ENCODE data around the gene GDF2.

GDF2 gene

DNA sequence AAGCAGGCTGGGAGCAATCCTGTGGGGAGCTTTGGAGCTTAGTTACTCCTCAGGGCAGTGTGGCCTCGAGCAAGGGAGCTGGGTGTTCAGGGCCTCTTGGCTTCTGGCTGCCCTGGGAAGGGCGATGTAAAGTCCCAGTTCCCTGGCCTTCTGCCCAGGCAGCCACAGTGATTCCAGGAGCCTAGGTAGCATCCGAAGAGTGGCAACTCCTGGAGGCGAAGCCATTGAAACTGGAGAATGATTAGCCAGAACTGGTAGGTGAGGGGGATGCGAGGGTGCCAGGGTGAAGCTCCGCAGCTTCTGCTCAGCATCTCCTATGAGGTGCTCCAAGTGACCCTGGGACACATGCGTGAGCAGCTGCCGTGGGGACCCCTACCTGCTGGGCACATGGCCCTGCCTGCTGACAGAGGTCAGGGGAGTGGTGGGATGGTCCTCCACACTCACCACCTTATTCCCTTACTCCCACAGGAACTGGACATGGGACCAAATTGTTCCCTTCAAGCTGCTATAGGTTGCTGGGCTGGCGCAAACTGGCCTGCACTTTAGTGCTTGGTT, 7.8 kb upstream of the GDF2 start:
- no peak for DNase-seq

DNA sequence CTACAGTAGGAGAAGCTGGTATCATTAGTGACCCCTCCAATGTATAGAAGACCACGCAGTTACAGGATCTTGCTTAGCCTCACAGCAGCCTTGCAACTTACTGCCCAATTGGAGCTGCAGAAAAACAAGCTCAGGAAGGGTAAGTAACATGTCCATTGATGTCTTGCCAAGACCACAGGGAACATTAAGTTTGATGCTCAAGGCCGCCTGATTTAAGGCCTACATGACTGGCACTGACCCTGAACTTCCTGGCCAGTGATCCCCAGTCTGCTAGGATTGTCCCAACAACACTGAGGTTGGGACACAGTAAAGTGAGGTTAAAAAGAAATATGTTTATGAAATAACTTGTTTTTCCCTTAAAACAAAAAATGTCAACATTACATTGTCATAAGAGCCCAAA, 6.8 kb upstream of the GDF2 start:
- no peak for DNase-seq

DNA sequence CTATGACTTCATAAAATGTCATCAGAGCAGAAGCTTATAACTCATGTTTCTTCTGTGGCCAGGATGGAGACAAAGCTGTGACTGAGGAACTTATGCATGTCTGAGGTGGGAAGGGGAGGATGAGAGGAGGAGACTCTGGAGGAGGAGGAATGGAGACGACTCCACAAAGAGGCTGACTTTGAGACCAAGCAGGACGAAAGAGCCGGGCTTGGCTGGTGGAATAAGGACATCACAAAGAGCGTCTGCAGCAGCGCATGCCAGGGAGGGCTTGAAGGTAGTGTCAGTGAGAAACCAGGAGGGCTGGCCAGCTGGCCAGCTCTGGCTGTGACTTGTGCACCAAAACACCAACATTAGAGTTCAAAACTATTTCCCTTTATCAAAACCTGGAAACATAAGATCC, 6.1 kb upstream of the GDF2 start:
- no peak for DNase-seq

DNA sequence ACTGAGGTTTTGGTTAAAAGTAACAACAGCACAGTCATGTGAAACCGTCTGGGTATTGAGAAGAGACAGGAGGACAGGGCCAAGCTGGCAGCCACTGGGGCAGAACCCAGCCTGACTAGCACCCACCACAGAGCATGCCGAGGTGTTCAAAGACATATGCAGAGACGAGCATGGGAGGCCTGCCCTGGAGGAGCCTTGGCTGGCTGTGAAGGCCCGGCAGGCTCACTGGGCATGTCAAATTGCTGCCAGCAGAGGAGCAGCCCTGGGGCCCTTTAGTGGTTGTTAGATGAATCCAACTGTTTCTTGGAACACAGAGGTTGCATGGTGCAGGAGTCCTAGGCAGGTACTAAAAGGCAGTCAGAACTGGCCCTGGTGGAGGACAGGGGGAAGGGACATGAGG, 5.0 kb upstream of the GDF2 start:
- DNase-seq, result no peak

DNA sequence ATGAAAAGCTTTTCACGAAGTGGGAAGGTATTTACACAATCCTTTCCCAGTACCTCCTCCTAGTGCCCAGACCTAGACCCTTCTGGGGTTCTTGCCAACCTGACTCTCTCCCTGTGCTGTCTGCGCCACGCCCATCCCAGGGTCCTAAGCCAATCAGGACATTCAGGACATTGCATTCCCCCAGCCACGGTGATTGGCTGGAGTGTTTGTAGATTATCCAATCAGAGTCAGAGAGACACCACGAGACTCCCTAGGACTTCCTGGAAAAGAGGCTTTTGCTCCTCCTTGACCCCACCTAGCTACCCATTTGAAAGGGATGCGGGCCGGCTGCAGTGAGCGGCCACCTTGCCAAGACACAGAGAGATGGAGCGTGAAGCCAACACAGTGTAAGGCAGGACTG, 3.5 kb upstream of the GDF2 start:
- no peak for DNase-seq

DNA sequence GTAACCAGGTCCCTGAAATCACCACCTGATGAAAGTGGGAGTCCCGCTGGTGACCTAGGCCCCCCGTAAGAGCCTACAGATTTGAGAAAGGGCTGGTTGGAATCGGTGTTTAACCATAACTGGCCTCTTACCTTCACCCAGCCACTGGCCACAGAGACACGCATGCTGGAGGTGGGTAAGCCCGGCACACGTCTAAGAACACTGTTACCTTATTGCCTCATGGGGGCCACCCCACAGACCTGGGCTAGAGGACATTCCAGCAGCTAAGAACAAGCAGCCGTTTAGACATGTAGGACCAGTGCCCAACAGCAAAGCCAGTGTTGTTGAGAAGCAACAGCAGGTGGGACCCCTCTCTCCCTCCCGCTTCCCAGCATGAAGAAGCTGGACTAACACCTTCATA, 2.5 kb upstream of the GDF2 start:
- no peak for DNase-seq

DNA sequence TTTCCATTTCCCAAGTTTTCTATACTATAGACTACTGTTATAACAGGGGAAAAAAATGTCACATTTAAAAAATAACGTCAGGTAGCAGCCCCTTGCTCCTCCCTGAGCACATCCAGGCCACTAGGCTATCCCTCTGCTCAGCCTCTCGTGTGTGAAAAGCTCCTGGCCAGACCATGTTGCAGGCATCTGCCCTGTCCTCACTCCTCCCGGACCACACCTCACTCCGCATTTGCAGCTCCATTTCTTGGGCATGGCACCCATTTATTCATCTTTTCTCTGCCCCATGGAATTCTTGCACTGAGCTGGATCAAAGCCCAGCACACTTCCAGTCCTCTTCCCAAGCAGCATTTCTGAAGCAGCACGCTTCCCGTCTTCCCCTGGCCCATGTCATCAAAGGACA, 1.4 kb upstream of the GDF2 start:
- no peak for DNase-seq

DNA sequence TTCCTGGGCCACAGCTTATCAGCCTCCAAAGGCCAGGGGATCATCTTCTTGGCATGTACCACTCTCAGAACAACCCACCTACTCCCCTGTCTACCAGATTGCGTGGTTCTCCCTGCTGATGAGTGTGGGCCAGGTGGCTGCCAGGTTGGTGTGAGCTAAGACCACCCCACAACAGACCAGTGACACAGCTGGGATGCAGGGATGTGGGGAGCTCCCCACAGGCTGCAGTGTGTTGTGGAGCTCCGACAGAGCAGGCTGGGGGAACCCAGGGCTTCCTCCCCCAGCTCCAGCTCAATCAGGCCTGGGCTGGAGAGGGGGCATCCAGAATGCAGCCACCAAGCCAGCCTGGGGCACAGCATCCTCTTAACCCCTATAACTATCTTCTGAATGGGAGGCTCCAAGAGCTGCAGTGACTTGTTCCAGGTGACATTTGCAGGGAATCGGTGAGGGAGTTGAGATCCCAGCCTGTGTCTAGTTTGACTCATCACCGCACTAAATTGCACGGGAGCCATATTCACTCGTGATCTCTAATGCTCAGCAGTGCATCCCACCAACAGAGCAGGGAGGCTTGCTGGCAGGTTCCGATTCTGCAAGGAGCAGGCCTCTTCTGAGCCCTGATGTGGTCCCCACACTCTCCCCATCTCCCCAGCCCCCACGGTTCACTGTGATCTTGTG, 596 bp upstream of the GDF2 start:
- no peak for DNase-seq

DNA sequence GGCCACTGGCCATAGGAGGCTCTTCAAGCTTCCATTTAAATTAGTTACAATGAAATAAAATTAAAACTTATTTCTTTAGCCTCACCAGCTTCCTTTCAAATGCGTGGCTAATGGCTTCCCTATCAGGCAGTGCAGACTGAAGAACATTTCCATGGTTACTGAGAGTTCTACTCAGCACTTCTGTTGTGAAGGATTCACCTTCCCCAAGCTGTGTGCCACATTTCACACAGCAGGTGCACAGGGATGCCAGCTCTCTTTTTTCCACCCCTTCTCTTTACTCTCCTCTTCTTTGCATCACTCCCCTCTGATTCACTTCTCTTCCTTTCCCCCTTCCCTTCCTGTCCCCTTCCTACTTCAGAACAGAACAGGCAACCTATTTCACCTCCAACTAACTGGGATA, 833 bp downstream of the GDF2 start:
- no peak for DNase-seq

DNA sequence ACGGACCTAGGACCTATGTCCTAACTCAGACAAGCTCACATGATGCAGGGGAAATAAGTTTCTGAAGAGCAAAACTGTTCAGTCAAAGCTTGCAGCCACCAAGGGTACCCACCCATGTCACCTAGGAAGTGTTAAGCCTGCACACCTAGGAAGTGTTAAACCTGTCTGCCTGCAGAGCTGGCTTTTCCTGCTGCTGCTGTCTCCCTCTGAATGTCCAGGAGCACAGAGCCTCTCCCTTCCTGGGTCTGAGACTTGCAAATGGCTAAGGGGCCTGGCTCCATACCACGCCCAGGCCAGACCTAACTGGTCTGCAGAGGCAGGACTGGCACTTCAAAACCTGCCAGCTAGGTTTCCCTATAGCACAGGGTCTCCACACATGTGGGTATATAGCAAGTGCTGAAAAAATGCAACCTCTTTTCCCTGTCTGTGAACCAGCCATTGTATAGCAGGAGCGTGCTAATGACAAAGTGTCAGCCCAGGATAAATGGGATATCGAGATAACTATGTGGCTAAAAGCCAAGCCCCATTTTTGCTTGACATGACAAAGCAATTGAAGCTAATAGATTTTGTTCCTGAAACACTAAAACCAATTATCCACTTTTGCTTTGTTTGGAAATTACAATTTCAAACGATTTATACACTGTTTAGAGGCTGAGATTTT, 1.5 kb downstream of the GDF2 start:
- DNase-seq, result no peak

DNA sequence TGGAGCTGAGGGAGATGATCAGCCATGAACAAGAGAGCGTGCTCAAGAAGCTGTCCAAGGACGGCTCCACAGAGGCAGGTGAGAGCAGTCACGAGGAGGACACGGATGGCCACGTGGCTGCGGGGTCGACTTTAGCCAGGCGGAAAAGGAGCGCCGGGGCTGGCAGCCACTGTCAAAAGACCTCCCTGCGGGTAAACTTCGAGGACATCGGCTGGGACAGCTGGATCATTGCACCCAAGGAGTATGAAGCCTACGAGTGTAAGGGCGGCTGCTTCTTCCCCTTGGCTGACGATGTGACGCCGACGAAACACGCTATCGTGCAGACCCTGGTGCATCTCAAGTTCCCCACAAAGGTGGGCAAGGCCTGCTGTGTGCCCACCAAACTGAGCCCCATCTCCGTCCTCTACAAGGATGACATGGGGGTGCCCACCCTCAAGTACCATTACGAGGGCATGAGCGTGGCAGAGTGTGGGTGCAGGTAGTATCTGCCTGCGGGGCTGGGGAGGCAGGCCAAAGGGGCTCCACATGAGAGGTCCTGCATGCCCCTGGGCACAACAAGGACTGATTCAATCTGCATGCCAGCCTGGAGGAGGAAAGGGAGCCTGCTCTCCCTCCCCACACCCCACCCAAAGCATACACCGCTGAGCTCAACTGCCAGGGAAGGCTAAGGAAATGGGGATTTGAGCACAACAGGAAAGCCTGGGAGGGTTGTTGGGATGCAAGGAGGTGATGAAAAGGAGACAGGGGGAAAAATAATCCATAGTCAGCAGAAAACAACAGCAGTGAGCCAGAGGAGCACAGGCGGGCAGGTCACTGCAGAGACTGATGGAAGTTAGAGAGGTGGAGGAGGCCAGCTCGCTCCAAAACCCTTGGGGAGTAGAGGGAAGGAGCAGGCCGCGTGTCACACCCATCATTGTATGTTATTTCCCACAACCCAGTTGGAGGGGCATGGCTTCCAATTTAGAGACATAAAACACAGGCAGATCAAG, 3.3 kb downstream of the GDF2 start:
- DNase-seq, result no peak

DNA sequence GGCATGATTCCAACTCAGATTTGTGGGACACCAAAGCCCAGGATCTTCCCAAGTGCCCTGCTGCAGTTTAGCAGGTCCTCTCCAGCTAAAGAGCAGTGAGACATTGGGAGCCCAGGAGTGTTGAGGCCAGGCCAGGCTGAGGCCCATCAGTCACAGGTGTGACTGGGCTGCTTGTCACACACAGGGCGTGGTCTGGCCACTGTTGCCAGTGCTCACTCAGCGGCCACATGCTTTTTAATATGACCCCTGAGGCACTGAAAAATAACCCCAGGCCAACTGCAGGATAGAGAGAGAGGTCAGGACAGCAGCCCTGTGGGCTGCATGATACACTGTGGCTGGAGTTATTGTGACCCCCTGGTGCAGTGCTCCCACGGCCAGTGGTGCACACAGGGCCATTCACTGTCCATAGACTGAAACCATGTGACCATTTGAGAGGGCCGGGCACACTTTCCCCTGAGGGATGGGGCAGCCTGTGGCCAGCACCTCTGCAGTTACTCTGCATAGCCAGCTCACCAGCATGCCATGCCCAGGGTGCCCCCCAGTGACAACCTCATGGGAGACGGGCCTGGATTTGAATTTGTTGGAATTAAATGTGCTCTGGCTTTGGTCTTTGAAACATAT, 4.2 kb downstream of the GDF2 start:
- DNase-seq, result no peak

DNA sequence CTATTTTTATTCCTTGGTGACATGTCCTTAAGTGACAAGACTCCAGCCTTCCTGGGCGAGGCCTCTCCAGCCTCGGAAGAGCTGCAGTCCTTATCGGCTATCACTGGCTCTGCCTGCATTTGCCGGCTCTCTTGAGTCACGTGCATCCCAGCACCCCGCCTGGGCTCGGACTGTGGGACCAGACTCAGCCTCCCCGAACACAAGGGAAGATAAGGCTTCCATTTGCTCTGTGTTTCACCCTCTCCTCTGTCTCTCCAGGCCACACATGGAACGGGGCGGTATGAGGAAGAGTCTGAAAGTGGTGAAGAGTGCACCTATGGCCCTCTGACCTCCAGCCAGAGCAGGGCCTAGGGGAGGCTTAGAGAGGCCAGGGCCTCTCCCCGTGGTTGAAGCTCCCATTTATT, 4.7 kb downstream of the GDF2 start:
- no peak for DNase-seq

DNA sequence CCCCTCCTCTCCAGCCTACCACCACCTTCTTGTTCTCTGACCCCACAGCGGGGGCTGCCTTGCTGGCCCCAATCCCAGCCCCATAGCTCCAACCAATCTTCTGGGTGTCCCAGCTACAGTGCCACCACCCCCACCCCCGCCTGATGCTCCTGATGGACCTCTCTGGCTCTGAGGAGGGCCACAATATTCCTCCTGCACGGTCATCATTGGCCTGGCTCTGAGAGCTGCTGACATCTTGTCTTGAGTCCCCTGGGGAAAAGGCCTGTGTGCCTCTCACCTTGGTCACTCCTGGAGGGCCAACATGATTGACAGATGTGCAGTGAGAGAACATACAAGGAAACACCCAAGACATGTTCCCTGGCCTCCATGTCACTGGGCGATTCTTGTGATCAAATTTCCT, 7.6 kb downstream of the GDF2 start:
- DNase-seq, result no peak

DNA sequence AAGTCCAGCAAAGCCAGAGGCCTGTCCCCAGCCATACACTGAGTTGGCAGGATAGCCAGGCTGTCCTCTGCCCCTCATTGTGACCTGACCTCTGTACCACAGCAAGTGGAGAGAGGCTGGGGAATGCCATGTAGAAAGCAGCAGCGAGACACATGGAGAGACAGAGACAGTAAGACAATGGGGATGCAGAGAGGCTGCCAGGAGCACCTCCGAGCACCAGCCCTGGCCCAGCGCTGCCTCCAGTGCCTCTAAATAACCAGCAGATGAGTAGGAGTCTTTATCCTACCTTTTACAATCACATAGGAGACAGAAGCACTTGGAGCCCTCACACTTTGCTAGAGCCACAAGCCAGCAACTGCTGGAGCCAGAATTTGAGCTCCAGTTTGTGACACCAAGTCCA, 8.1 kb downstream of the GDF2 start:
- DNase-seq, result no peak

DNA sequence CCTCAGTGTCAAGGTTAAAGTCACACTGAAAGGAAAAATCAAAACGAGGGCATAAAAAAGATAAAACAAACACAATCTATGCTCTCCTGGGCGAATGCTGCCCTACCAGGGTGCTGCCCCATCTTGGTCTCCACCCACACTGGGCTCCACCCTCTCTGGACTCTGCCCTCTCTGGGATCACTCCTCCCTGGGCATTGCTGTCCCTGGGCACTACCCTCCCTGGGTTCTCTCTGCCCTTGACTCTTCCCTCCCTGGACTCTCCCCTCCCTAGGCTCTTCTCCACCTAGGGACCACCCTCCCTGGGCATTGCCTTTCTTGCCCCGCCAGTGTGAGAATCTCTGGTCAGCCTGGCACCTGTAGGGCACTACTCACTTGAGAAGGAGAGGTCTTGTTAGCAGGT, 8.6 kb downstream of the GDF2 start:
- no peak for DNase-seq

DNA sequence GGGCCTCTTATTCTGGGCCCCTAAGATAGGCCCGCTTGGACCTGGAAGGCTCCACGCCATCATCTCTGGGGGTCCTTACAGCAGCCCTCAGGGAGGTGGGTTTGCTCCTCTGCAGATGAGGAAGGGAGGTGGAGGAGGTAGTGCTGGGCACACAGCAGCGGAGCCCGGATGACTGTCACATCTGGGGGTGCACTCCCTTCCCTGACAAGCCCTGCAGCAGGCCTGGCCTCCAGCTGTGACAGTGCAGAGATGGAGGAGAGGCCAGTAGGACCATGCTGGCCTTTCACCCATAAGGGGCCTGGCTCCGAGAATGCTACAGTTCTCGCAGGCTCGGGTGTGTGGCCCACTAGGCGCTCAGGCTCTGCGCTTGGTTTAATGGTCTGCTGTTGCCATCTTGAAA, 9.2 kb downstream of the GDF2 start:
- no peak for DNase-seq

DNA sequence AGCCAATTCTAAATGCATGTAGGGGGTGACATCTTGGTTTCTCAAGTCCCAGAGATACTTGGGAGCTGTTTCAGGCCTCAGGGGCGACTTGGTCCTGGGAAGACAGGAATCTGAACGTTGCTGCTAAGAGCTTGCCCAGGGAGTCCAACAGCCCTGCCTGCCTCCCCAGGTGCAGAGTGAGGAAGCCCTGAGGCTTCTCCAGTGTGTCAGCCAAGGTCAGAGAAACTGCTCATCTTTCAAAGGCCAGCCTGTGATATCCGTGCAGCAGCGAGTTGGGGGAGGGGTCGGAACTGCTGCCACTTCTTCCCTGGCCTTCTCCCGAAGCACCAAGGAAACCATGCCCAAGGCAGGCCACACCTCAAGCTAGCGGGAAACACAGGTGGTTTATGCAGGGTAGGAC, 9.7 kb downstream of the GDF2 start:
- DNase-seq, result no peak

DNA sequence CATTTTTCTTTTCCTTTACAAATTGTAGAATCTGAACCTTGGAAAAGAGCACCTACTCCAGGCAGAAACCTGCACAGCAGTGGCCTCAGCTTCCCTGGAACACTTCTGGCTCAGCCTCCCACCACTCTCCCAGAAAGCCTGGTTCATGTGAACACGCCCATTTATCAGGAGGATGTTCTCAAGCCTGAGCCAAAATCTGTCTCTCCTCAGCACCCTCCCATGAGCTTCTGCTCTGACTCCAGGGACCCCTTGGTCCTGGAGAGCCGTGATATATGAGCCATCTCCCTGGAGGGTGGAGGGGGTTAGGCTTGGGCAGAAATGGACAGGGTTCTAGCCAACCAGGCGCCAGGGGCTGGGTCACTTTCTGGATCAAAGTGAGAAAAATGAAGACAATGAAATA, 10.1 kb downstream of the GDF2 start:
- no peak for DNase-seq

DNA sequence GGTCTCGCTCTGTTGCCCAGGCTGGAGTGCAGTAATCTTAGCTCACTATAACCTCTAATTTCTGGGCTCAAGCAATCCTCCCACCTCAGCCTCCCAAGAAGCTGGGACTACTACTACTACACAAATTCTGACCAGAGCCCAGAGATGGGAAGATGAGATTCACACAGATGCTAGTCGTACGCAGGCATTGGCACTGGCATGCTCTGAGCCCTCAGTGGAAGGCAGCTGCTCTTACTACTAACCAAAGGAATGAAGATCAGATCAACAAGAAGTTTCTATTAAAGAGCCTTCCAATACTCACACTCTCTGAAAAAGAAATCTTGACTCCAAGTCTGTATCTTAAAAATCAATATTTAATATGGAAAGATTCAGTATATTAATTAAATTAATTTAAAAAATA, 10.7 kb downstream of the GDF2 start:
- DNase-seq, result no peak

DNA sequence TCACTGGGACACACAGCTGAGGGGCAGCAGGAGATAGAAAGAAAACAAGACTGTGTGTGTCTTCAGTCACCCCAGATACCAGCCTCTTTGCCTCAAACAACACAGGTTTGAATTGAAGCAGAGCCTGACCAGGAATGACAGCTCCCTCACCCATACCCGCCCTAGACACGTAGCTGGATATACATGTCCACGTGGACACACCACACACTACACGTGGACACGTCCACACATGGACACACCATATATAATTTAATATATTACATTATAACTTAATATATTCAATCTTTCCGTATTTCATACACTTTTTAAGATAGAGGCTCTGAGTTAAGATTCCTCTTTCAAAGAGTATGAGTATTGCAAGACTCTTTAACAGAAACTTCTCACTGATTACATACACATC, 11.3 kb downstream of the GDF2 start:
- no peak for DNase-seq

DNA sequence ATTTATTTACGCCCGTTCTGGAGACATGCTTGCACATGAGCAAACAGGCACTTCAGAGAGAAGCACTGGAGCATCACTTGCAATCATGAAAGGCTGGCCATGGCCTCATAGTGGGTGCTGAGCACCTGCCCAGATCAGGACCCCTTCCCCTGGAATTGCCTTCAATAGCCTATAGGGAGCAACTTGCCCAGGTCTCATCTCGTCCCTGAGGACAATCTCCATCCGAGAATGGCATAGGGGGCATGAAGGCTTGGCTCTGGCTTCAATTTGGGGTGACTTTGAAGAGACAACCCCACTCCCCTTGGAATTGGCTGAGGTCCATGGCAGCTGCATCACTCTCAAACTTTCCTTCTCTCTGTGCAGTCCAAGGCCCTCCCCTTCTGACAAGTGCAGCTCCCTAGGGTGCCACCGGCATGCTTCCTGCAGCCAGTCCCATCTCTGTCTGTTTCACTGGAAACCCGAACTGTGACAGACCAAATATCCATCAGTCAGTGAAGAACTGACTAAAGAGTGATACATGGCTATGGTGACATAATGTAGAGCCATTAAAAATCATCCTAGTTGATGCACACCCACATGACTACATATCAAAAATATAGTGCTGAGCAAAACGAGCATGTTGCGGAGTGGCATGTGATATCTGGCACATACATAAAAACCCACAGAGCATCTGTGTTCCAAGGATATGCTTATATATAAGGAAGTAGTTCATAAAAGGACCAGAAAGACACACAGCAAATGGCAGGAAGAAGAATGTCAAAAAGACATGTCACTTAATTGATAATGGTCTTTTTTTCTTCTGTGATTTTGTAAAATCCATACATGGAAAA, 12.4 kb downstream of the GDF2 start:
- DNase-seq, result no peak

Data from NCI-H187 (cell line).